ENCODE measurements around the gene NFKBIA. TPM values are rescaled to one million over a fixed set of nuclear protein-coding genes. Genes with fewer than 3 reads are reported as not detected.
A peak's percentile ranks its signal among the peaks of the same experiment; 100 is the strongest.
"Not testable (repeated sequence)": the region's sequence is repeated elsewhere in the genome, so short reads cannot be mapped to it uniquely, and the experiment has no call there.

Gene NFKBIA
- total and polyA plus RNA-seq, 2 of the 8 experiments (the other 6 are each of a cell fraction or from before 2014, with no cell fraction given): 25.9 to 49.7 TPM

DNA sequence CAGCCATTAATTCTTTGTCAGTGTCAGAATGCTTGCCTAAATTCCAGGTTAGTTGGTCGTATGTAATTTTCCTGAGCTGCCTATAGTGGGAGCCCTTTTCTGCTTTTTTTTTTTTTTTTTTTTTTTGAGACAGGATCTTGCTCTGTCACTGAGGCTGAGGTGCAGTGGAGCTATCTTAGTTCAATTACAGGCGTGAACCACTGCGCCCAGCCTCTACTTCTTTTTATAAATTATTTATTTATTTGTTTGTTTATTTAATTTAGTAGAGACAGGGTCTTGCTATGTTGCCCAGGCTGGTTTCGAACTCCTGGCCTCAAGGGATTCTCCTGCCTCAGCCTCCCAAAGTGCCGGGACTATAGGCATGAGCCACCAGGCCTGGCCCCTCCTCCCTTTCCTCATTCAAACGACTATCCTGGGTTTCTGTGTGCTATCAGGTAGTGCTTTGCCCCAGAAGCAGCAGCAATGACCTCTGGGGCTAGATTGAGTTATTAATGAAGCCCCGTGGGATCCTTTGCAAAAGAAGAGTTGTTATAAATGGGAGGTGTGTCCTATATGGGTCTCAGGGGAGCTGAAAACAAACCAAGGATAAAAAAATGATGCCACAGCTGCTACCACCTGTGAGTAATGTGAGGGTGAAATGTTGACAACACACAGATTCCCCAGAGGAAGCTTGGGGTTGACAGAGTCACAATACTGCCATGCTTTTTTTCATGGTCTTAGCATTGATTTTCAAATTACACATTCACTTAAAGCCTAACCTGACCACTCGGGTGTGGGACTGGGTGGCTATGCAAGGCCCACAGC, 34.6 kb upstream of the NFKBIA start (continued):
- TF ChIP-seq, protein P1, sequence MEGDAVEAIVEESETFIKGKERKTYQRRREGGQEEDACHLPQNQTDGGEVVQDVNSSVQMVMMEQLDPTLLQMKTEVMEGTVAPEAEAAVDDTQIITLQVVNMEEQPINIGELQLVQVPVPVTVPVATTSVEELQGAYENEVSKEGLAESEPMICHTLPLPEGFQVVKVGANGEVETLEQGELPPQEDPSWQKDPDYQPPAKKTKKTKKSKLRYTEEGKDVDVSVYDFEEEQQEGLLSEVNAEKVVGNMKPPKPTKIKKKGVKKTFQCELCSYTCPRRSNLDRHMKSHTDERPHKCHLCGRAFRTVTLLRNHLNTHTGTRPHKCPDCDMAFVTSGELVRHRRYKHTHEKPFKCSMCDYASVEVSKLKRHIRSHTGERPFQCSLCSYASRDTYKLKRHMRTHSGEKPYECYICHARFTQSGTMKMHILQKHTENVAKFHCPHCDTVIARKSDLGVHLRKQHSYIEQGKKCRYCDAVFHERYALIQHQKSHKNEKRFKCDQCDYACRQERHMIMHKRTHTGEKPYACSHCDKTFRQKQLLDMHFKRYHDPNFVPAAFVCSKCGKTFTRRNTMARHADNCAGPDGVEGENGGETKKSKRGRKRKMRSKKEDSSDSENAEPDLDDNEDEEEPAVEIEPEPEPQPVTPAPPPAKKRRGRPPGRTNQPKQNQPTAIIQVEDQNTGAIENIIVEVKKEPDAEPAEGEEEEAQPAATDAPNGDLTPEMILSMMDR (IDR thresholded peaks at IDR 0.05; ENCODE audit: control extremely low read depth in 1 of 3, insufficient read depth in 1 of 3, low read depth in 1 of 3, low read length in 3 of 3): peak in 2 of 3 experiments; percentile 49 to 63; a peak in 2 of 4 replicates

DNA sequence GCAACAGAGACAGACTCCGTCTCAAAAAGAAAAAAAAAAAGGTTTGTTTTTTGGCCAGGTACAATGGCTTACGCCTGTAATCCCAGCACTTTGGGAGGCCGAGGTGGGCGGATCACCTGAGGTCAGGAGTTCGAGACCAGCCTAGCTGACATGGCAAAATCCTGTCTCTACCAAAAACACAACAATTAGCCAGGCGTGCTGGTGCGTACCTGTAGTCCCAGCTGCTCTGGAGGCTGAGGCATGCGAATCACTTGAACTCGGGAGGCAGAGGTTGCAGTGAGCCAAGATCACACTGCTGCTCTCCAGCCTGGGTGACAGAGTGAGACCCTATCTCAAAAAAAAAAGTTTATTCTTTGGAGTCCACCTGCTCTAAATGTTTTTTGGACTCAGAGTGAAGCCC, 33.9 kb upstream of the NFKBIA start:
- CTCF ChIA-PET (ENCODE audit: partially characterized antibody): interaction anchor here (0.6 to 2.9 kb wide), 37 partner anchors 9 to 377 kb away, joined by 3 to 16 read pairs (median 4); partner anchors contain the start of gene INSM2
- H3K23me2 ChIP-seq (ENCODE audit: low read depth, low read length); H2AK5ac ChIP-seq (ENCODE audit: low read depth, low read length); H3K14ac ChIP-seq (ENCODE audit: insufficient read length); H2BK120ac ChIP-seq (replicated peaks; ENCODE audit: low read depth, low read length); H2AFZ ChIP-seq (ENCODE audit: low read length); H3K79me2 ChIP-seq (ENCODE audit: control insufficient read depth in 1 of 2, insufficient read depth in 2 of 2, low read length in 2 of 2); H3K4me3 ChIP-seq (ENCODE audit: extremely low read depth in 1 of 4, insufficient read depth in 2 of 4, low read depth in 3 of 4, low read length in 4 of 4); H3K27me3 ChIP-seq (replicated peaks in 1 of 4; ENCODE audit: control insufficient read depth in 3 of 4, extremely low read depth in 1 of 4, insufficient read depth in 3 of 4, low read length in 3 of 4); H4K20me1 ChIP-seq (replicated peaks in 1 of 2; ENCODE audit: control insufficient read depth in 1 of 2, insufficient read depth in 2 of 2, low read length in 2 of 2); H4K5ac ChIP-seq (ENCODE audit: insufficient read length, low read depth, low read length); H2BK5ac ChIP-seq (ENCODE audit: low read depth, low read length); H2BK15ac ChIP-seq (ENCODE audit: low read length); H3K4me2 ChIP-seq (ENCODE audit: insufficient read depth in 1 of 2, low read depth in 2 of 2, low read length in 2 of 2); H3K23ac ChIP-seq (ENCODE audit: insufficient read length); H2BK20ac ChIP-seq (ENCODE audit: low read length); H3K9ac ChIP-seq (replicated peaks in 1 of 4; ENCODE audit: extremely low read depth in 1 of 4, low read depth in 3 of 4, low read length in 3 of 4); H3K79me1 ChIP-seq (ENCODE audit: low read depth, low read length); H3K56ac ChIP-seq (replicated peaks; ENCODE audit: insufficient read length, low read depth, low read length); H3K4ac ChIP-seq (replicated peaks; ENCODE audit: insufficient read length, low read depth, low read length); H3K27ac ChIP-seq (ENCODE audit: low read depth, low read length); FAIRE-seq; H3K4me1 ChIP-seq (replicated peaks in 1 of 4; ENCODE audit: control insufficient read depth in 3 of 4, insufficient read depth in 4 of 4, low read length in 3 of 4); H3K36me3 ChIP-seq (ENCODE audit: control insufficient read depth in 2 of 4, insufficient read depth in 4 of 4, low read length in 3 of 4); H4K91ac ChIP-seq (replicated peaks; ENCODE audit: insufficient read length, low read length); H2BK12ac ChIP-seq (ENCODE audit: low read depth, low read length); H4K8ac ChIP-seq (ENCODE audit: extremely low read depth, insufficient read depth, low read length); DNase-seq (ENCODE audit: low read depth in 1 of 2, low spot score in 2 of 2); H3K9me3 ChIP-seq (ENCODE audit: insufficient read depth in 2 of 2, low read depth in 1 of 2, low read length in 1 of 2); H3K18ac ChIP-seq (ENCODE audit: extremely low read depth, low read length): not testable (repeated sequence)
- POLR2A ChIA-PET (ENCODE audit: partially characterized antibody): interaction anchor here (0.6 kb wide), 1 partner anchor 644 kb away, joined by 3 read pairs; no protein-coding TSS in a partner anchor
- 98% methylated on average over 9 of the region's 9 CpGs; no CpG with 5 or more reads in 1 of the 2 experiments for WGBS, 2 experiments (ENCODE audit: extremely low coverage in 1 of 2, insufficient coverage in 1 of 2, insufficient read length in 1 of 2, insufficient replicate concordance in 2 of 2, low coverage in 1 of 2, low lambda C conversion rate in 2 of 2, missing lambda C conversion rate in 1 of 2)

All from H1 (cell line).